Measurements from ENCODE around the gene ZC2HC1B.
"Not testable (repeated sequence)": the region's sequence is repeated elsewhere in the genome, so short reads cannot be mapped to it uniquely, and the experiment has no call there.

Gene ZC2HC1B

DNA sequence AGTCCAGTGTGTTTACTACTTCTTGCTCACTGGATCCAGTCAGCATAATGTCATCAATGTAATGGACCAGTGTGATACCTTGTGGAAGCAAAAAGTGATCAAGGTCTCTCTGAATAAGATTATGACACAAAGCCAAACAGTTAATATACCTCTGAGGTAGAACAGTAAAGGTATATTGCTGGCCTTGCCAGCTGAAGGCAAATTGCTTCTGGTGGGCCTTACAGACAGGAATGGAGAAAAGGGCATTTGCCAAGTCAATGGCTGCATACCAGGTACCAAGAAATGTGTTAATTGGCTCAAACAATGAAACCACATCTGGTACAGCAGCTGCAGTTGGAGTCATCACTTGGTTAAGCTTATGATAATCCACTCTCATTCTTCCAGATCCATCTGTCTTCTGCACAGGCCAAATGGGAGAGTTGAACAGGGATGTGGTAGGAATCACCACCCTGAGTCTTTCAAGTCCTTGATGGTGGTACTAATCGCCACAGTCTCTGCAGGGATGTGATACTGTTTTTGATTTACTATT is 7.0 kb downstream of the ZC2HC1B start:
- DNase-seq = not testable (repeated sequence)

DNA sequence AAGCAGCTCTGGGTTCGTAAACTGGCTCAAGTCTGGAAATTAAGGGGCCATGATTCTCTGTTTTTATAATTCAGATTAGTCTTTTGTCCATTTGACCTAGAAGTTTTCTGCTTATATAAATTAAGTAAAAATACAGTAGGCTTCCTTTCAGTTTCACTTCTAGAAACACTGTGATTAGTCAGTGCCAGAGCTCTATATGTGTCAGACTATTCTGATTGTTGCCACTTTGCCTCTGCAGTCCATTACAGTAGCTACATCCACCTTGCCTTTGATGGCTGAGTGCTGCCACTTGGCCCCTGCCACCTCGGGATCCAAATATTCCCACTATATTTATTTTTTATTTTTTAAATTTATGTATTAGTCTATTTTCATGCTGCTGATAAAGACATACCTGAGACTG is 7.9 kb downstream of the ZC2HC1B start:
- no peak for DNase-seq

DNA sequence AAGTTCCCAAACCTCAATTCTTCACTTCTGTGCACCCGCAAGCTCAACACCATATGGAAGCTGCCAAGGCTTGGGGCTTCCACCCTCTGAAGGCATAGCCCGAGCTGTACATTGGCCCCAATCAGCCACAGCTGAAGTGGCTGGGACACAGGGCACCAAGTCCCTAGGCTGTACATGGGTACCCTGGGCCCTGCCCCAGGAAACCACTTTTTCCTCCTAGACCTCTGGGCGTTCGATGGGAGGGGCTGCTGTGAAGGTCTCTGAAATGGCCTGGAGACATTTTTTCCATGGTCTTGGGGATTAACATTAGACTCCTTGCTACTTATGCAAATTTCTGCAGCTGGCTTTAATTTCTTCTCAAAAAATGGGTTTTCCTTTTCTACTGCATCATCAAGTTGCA is 9.3 kb downstream of the ZC2HC1B start:
- DNase-seq = not testable (repeated sequence)

DNA sequence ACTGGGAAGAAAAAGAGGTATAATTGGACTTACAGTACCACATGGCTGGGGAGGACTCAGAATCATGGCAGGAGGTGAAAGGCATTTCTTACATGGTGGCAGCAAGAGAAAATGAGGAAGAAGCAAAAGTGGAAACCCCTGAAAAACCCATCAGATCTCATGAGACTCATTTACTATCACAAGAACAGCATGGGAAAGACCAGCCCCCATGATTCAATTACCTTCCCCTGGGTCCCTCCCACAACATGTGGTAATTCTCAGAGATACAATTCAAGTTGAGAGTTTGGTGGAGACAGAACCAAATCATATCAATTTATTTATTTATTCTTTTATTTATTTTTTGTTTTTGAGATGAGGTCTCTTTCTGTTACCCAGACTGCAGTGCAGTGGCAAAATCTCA is 10.2 kb downstream of the ZC2HC1B start:
- DNase-seq = not testable (repeated sequence)

- no peak for DNase-seq
Observed at GRCh38 chr6:143877584-143878271, 13.5 kb downstream of the ZC2HC1B start.

DNA sequence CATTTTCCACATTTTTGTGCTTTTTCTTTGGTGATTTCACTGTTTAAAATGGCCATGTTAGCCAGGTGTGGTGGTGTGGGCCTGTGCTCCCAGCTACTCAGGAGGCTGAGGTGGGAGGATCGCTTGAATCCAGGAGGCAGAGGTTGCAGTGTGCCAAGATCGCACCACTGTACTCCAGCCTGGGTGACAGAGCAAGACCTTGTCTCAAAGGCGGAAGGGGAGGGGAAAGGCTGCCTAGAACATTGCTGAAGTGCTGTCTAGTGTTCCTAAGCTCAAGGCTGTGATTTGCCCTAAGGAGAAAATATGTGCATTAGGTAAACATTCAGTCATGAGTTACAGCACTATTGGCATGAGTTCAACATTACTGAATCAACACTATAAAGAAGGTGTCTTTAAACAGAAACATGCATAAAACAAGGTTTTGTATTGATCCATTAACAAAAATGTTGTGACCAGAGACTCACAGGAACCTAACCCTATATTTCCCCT is 14.0 kb downstream of the ZC2HC1B start:
- no peak for DNase-seq

DNA sequence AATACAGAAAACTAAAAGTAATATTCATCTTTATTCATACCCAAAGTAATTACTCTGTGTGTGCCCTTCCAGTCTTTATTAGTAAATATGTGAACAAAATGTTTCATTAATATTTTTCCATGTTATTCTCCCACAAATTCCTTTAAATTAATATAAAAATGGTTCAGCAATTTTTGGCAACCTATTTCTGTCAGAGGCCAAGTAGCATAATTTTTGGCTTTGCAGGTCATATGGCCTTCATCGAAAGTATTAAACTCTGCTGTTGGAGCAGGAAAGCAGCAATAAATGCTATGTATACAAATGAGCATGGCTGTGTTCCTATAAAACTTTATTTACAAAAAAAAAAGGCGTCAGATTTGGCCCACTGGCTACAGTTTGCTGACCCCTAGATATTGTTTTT is 16.1 kb downstream of the ZC2HC1B start:
- DNase-seq = no peak

- no peak for DNase-seq
Observed at GRCh38 chr6:143882401-143882930, 18.2 kb downstream of the ZC2HC1B start.

GRCh38 chr6:143884216-143884900 is 20.1 kb downstream of the ZC2HC1B start:
- no peak for DNase-seq

- DNase-seq = no peak
Observed at GRCh38 chr6:143885116-143885515, 20.8 kb downstream of the ZC2HC1B start.

GRCh38 chr6:143894655-143895054 is 30.4 kb downstream of the ZC2HC1B start:
- no peak for DNase-seq

DNA sequence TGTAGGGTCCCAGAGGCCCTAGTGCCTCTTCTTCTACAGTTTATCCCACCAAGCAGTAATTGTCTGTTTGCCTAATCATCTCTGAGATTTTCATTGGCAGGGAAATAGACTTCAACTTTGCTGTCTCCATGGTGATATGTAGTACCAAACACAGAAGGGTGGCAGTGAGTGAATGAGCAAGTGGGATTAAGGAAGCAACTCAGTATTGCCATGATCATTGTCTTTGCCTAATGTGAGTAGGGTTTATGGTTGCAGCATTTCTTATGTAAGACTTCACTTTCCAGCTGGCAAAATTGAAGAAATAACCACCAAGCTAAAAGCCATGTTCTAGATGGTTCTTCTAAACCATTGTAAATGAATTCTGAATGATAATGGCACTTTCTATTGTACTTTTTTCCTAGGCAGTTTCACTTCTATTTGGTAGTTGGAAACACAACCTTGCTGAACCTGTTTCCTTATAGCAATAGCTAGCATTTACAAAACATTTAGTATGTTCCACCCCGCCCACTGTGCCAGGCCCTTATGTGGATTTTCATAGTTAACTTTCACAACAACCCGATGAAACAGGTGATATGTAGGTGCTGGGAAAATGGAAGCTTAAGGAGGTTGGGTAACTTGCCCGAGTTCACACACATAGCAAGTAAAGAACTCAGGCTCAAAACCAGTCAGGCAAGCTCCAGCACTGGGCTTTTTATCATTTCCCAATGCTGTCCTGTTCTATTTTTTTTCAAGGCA is 32.0 kb downstream of the ZC2HC1B start:
- DNase-seq = no peak

DNA sequence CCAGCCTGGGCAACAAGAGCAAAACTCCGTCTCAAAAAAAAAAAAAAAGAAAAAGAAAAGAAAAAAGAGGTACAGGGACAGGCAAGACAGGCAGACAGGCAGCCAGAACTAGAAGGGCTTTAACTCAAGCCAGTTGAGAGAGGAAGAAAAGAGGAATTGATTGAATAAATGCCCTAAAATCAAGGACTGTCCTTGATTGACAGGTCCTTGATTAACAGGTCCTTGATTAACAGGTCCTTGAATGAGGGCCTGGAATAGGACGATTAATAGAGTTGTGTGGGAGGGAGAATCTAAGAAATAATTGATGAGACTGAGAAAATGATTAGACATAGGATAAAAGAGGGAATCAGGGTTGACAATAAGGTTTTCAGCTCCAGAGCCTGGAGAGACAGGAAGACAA is 36.1 kb downstream of the ZC2HC1B start:
- no peak for DNase-seq

DNA sequence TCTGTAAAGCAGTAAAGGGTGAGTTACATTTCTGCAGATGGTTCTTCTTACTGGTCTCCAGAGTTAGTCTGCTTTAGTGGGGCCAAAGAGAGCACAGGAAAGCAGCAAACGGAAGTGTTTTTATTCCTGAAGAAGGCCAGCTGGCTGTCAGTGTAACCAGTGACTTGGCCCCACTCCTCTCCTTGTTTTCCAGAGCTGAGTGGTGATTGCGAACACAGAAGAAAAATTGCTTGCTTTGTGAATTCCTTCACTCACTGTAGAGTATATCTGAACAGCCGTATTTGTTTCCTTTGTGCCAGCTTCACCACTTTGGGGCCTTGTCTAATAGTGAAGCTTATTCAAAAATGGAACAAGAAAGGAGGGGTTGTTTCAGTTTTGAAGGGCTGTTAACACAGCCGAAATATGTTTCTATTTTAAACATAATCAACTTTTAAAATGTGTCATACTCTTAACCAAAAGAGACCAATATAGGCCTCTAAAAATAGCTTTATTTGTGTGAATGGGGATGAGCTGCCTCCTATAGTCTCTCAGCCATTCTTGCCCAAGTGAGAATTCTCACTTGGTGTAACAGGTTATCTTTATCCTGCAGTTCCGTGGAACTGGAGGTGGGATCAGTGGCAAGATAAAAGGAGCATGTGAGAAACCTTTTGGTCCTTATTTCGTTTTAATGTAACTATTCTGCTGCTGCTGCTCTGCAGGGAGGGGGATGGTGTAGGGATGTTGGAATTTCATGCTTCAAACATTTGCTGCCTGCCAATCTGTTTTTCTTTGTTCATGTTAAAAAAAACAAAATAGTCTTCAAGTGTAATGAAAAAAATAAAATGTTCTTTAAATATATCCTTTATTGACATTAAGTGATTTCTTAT is 37.8 kb downstream of the ZC2HC1B start:
- DNase-seq = no peak

GRCh38 chr6:143902827-143903226 is 38.6 kb downstream of the ZC2HC1B start:
- DNase-seq = no peak

GRCh38 chr6:143911028-143911427 is 46.8 kb downstream of the ZC2HC1B start:
- DNase-seq = no peak

DNA sequence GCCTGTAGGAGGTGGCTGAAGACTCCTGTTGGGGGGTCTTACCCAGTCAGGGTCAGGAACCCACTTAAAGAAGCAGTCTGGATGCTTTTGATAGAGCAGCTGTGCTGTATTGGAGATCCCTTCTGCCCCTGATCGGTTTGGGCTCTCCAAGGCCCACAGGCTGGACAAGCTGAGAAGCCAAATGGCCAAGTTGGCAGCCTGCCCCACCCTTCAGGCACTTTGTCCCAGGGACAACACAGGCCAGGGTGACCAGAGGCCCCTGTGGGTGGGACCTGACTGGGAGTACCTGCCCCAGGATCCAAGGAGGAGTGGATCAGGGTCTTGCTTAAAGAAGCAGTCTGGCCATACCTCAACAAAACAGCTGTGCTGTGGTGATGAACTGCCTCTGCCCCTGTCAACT is 48.4 kb downstream of the ZC2HC1B start:
- no peak for DNase-seq

DNA sequence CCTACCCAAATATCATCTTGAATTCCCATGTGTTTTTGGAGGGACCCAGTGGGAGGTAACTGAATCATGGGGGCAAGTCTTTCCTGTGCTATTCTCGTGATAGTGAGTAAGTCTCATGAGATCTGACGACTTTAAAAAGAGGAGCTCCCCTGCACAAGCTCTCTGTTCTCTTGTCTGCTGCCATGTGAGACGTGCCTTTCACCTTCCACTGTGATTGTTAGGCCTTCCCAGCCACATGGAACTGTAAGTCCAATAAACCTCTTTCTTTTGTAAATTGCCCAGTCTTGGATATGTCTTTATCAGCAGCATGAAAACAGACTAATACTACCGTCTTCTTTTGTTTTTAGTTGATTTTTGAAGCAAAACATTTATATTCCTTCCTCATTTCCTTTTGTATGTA is 52.8 kb downstream of the ZC2HC1B start:
- DNase-seq = not testable (repeated sequence)

DNA sequence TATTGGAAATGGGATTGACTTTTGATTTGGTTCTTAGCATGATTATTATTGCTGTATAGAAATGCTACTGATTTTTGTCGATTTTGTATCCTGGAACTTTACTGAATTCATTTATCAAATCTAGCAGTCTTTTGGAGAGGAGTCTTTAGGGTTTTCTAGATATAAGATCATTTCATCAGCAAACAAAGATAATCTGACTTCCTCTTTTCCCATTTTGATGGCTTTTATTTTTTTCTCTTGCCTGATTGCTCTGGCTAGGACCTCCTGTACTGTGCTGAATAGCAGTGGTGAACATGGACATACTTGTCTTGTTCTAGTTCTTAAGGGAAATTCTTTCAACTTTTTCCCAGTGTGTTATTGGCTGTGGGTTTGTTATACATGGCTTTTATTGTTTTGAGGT is 64.6 kb downstream of the ZC2HC1B start:
- DNase-seq = no peak

- DNase-seq = no peak
Observed at GRCh38 chr6:143929975-143930374, 65.7 kb downstream of the ZC2HC1B start.

GRCh38 chr6:143934331-143934730 is 70.1 kb downstream of the ZC2HC1B start:
- no peak for DNase-seq

GRCh38 chr6:143934867-143935266 is 70.6 kb downstream of the ZC2HC1B start:
- no peak for DNase-seq
